GM15510 (cell line): Measurements from ENCODE around the gene PAF1.

ENCODE experiments used
- POLR2A ChIP-seq: IDR thresholded peaks from 3 replicates; pipeline ENCODE4 v1.6.1; 2011; ENCODE audit warnings: borderline replicate concordance; ENCODE audit not compliant: insufficient read length; ENCODE audit errors: extremely low read depth

The PAF1 gene

DNA sequence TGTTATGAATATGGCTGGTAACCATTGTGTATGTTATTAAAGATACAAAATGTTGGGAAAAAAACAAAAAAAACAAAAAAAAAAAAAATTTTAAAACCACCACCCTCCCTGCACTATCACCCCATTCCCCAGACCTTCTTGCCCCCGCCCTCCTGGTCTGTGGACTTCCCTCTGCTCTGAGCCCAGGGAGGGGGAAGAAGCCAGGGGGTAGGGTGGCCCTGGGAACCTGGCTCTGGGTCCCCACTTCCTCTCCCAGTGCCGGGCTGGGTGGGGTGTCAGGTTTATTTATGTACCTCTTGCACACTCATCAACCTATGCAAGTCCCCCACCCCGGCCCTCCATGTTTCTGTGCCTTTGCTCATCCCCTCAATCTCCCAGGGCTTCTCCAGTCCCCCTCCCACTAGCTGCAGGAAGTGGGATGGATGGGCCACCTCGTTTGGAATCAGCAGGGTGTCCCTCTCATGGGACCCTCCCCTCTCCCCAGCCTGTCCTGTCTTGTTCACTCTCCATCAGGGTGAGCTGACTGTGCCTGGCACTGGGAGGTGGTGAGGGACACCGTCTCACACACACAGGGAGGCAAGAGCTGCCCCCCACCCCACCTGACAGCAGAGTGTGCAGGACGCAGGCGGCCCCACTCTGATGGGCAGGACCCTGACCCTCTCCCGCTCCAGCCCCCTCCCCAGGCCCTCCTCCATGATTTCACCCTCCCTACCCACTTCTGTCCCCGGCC, 5.9 kb downstream of the PAF1 start:
- no peak for TF ChIP-seq POLR2A

DNA sequence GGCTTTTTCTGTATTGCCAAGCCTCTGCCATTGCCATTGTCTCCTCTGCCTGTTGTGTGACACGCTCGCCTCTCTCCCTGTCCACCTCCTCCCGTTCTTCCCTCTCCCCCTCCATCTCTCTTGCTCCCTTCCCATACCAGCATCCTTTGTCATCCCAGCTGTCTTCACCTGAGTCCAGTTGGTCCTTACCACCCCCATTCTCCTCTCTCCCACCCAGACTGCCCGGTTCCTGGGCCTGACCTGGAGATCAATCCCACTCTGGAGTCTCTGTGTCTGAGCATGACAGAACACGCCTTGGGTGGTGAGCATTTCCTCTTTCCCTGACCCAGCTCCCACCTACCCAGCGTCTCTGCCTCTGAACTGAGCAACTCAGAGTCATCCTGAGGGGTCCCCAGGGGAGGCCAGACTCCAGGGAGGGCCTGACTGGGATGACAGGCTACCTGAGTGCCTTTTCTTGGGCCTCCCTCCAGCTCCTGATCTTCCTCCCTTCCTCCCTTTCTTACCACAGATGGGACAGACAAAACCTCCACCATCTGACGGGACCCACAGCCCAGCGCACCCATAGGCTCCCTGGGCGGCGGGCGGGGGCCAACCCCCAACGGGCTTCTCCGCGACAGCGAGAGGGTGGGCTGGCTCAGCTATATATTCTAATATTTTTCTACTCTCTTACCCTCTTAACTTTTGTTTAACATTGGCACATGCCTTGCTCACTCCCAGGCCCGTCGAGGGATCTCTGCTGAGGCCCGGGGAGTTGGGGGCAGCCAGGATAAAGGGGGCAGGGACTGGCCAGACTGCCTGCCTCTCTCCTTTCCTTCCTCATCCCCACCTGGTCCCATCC, 7.7 kb downstream of the PAF1 start:
- no peak for TF ChIP-seq POLR2A

DNA sequence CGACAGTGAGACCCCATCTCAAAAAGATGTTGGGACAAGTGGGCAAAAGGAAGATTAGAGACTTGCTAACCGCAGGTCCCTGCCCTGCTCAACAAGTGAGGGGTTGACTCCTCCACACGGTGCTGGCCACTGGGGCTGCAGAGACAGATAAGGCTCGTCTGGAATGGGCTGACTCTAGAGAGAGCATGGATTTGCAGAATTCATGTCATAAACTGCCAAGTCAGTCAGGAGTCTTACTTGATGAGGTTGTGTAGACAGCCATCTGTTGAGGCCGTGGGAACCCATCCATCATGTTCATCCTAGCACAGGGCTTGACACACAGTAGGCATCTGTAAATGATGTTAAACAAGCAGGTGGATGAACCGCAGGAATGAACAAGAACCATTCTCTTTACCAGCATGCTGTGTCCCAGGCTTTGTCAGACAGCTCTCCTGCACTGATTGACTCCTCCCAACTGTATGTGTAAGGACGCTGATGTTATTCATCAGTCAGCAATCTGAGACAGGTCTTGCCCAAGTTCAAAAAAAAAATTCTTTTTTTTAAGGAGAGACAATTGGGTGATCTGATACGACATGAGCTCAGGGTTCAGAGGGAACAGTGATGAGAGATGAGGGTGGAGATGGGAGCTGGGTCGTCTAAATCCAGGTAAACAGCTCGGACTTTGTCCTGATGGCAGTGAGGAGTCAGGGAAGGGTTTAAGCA, 8.8 kb downstream of the PAF1 start:
- no peak for TF ChIP-seq POLR2A

DNA sequence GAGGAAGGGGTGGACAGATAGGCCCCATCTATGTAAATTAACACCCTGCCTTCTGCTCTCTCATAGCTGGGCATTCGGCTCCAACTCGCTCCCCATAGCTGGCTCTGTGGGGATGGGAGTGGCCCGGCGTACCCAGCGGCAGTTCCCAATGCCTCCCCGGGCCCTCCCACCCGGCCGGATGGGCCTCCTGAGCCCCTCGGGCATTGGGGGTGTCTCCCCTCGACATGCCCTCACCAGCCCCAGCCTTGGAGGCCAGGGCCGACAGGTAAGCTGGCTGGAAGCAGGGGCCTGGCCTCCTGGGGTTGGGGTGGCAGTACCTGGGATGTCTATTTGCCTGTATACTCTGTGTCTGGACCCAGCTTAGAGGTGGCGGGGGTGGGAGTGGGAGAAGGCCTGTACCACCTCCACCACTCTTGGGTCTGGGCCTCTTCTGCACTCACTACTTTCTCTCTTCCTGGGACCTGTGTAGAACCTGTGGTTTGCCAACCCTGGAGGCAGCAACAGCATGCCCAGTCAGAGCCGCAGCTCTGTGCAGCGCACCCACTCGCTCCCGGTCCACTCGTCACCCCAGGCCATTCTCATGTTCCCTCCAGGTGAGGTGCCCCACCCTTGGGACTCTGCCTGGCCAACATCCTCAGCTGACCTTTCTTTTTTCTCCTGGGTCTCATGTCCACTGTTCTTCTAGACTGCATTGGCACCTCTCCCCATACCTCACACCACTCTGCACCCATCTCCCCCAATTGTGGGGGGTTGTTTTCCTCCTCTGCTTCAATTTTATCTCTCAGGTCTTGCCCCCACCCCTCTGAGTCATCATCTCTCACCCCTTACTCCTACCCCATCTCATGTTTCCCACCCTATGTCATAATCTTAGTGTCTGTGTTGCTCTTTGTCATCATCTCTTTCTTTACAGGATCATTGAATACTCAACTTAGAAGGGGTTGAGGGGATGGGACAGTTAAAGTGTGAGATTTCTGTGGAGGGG, 10.1 kb downstream of the PAF1 start:
- TF ChIP-seq POLR2A = no peak

DNA sequence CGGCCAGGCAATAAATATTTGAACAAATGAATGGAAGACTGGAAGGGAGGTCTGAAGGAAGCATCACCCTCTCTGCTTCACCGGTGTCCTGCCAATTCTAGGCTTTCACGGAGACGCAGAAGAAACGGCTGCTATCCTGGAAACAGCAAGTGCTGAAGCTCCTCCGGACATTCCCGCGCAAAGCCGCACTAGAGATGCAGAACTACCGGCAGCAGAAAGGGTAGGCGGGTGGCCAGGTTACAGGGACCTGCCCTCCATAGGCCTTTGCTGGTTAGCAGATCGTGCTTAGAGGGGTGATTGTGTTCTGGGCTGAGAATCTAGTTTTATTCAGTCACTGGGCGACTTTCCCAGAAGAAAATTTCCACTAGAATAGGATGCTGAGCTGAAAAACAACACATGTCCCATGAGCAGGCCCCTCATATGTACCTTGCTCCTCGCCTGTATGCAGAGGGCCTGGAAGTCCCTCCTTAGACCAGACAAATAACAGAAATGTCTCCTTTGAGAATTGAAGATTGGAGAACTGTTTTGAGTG, 11.0 kb downstream of the PAF1 start:
- no peak for TF ChIP-seq POLR2A

DNA sequence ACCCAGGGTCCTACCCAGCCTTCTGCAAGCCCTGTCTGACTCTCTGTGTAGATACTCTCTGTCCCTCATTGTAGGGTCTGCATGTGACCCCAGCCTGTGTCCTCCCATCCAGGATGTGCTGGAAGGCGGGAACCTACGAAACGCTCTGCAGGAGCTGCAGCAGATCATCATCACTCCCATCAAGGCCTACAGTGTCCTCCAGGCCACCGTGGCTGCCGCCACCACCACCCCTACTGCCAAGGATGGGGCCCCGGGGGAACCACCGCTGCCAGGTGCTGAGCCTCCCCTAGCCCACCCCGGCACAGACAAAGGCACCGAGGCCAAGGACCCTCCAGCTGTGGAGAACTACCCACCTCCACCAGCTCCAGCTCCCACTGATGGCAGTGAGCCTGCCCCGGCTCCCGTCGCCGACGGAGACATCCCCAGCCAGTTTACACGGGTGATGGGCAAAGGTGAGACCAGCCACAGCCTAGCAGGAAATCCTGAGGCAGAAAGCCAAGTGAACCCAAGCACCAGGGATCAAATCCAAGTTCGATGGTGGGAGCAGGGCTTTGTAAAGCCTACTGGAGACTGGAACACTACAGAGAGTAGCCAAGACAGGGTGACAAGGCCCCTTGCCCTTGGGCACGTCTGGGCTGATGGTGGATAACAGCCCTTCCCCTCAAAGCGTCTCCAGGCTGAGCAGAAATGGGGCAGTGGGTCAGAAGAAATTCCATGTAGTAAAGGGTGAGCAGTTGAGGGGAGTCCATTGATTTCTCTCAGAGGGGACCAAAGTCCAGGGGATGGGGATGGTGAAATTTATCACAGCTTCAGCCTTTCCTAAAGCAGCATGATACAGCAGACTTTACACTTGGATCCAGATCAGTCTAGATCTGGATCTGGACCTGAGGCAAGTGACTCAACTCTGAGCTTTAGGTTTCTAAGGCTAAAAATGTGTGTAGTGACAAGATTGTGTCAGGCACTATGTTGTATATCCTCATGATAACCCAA, 13.2 kb downstream of the PAF1 start:
- TF ChIP-seq POLR2A = no peak

DNA sequence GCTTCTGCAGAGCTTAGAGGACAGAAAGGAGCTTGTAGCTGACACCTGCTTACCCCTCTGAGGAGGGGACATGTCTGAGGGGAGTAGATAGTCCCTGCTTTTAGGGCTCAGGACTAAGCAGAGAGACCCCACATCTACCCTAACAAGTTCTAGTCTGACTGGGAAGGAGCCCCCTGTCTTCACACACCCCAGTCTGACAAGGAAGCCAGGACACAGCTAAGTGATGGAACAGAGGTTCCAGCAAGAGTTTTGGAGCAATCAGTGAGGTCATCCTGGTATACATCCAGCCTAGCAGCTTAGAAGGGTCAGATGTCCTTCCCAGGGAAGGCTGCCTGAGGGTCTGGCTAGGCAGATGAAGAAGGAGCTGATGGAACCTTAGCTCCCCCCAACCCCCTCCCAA, 15.0 kb downstream of the PAF1 start:
- TF ChIP-seq POLR2A = no peak

DNA sequence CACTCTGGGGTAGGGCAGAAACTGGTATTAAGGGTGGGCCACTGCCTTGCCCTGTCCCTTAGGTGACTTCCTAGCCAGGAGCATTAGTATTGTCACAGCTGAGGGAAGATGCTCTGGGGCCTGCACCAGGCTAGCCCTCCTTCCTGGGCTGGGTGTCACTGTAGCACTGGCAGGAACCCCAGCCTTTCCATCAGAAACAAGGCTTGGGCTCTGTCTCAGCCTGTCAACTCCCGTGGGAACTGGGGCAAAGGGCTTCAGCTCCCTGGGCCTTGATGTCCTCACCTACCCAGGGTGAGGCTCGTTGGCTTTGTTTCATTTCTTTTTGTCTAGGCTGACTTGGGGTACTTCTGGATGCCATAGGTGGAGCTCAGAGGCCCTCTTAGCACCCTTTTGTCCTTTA, 18.0 kb downstream of the PAF1 start:
- TF ChIP-seq POLR2A = no peak

DNA sequence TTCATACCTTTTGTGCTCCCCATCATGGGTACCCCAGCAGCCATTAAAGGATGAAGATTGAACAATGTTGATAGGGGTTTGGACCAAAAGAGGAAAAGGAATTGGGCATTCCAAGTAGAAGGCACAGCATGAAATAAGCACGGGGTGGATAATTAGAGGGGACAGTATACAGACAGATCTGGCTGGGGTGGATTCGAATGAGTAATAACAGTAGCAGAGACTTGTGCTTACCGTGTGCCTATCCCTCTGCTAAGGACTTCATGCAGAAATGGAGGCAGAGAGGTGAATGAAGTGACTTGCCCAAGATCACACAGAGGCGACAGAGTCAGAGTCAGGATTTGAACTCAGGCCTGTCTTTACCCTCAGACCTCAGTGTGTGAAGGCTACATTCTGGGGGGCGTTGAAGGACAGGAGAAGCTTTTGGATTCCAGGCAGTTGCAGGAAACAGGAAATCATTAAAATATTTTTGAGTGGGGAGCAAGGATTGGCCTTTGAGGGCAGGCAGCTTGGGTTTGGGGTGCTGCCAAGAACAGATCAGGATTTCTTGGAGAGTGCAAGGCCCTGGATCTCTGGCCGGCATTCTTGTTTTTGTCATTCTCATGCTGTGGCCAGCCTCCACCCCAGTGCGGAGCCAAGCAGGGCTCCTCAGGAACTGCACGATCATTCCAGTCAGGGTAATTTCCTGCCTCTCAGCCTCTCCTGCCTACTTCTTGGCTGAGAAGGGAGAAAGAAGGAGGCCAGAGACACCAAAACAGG, 18.7 kb downstream of the PAF1 start:
- TF ChIP-seq POLR2A = no peak

DNA sequence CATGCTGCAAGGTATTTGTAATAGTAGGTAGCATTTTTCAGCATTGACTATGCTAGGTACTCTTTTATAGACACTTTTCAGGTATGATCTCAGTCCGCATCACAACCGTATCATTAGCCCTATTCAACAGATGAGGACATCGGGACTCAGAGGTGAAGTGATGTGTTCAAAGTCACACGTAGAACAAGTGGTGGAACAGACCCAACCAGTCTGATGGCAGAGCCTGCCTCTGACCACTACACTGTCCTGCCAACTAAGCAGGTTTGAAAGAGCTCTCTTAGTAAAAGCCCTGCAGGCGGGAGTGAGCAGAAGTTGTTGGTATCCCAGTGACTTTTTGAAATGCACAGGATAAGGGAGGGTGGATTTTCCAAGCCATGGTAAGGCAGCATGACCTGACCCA, 20.2 kb downstream of the PAF1 start:
- TF ChIP-seq POLR2A = no peak

DNA sequence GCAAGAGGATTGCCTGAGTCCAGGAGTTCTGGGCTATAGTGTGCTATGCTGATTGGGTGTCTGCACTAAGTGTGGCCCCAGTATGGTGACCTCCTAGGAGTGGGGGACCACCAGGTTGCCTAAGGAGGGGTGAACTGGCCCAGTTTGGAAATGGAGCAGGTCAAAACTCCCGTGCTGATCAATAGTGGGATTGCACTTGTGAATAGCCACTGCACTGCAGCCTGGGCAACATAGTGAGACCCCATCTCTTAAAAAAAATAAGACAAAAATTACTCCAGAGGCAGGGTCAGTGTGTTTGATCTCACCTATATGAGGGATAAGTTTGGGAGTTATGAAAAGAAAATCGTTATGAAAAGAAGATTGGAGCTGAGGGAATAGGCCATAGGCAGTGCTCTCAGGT, 21.7 kb downstream of the PAF1 start:
- no peak for TF ChIP-seq POLR2A

DNA sequence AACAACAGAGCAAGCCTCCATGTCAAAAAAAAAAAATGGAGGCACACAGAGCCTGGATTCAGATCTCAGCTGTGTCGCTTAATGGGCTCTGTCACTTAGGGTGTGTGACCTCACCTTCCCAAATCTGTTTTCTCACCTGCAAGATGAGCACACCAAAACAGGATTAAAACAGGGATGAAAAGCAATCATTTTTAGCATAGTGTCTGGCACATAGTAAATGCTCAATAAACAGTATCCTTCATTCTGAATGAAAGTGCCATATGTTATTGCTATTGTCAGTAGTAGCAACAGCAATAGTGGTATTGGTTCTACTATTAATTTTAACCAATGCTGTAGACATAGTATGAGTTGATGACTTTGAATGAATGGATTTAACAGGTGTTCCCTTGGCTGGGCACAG, 25.4 kb downstream of the PAF1 start:
- no peak for TF ChIP-seq POLR2A
